DMS114 treated with DMSO at 0.1 percent for 48 hours (cell line): ENCODE results near the gene EPHX1.
"Not testable (repeated sequence)": the region's sequence is repeated elsewhere in the genome, so short reads cannot be mapped to it uniquely, and the experiment has no call there.

Source experiments
- DNase-seq: peaks from one replicate; lab custom pipeline; 2025; ENCODE audit not compliant: unreplicated experiment; lab: John Stamatoyannopoulos, UW

The EPHX1 gene

GRCh38 chr1:225809842-225810578, at the start of gene EPHX1:
Gene EPHX1 (plus strand): TSS chr1:225810124. CDS start chr1:225828730, 18,606 bp downstream.
- DNase-seq = peak; percentile 82

GRCh38 chr1:225760531-225760930, 49.4 kb upstream of the EPHX1 start:
- no peak for DNase-seq

GRCh38 chr1:225761395-225761794, 48.5 kb upstream of the EPHX1 start:
- not testable (repeated sequence) for DNase-seq

DNA sequence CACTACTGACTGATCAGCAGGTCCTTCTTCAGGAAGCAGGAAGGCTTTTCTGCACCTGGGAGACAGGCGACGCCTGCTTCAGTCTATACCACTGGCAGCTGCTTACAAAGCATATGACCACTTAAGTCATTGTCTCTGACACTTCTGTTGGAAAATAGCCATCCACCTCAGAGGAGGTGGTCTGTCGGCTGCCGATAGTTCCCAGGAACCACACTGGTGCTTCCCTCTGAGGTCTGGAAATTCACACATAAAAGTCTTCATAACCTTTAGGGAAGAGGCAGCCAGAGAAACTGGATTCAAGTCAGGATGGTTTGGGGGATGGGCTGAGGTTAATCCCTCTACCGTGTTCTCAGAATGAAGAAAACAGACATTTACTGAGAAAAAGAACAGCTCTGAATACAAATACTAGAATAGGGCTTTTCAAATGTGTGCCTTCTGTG, 47.9 kb upstream of the EPHX1 start:
- DNase-seq = no peak

GRCh38 chr1:225762444-225762843, 47.5 kb upstream of the EPHX1 start:
- no peak for DNase-seq

- DNase-seq = no peak
Observed at GRCh38 chr1:225763716-225764548, 46.0 kb upstream of the EPHX1 start.

GRCh38 chr1:225765982-225766674, 43.8 kb upstream of the EPHX1 start:
- no peak for DNase-seq

DNA sequence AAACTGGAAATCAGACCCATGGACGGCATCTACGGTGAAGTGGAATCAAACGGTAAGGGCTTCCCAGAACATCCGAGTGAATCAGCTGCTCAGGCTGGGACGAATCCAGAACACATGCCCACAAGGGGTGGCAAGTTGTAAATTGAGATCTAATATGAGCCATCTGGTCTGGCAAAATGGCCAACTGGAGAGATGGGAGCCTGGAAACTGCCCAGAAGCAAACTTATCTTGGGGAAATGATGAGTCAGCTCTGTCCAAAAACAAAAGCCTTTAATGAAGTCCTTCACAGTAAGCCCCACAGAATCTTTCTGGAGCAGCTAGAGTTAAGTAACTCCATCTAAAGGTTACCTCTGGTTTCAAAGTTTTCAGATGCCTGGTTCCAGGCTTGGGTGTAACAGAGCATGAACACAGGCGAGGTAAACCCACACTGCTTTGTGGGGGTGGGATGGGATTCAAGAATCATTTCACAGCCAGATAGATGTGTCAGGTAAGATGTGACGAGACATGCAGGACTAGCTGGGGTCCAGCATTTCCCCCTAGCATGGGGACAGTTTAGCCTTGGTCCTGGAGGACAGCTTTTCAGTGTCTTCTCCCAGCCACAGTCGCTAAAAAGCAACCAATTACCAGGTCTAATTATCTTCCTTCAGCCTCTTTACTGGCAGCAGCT, 42.8 kb upstream of the EPHX1 start:
- no peak for DNase-seq

GRCh38 chr1:225767634-225768540, 42.0 kb upstream of the EPHX1 start:
- no peak for DNase-seq

DNA sequence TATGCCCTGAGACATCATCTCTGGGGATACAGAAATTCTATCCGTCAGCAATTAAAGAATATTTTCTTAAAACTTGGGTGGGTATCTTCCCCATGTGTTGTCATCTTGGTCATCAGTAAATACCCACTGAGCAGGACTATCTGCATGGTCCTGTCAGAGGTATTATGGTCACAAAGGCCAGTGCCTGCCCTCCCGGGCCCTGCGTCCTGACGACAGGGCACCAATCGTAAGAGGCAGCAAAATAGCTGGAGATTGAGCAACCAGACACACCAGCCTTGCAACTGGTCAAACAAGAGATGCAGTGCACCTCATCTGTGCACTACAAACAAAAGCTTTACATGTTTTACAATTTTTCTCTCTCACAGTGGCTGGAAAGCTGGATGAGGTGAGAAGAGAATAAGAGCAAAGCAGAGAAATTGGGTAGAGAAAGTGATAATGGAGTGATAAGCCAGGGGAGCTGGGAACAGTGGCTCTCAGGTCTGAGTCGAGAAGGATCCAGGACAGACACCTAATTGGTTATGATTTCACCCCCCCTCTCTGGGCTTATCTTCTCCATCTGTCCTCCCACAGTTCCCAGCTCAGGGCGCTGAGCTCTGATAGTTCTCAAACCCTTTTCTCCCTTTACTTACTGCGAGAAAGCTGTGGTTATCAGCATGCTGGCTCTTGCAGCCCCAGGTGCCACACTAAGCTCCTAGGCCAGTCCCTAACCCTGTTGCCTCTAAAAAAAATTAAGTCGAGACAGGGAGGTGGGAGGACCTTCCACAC, 41.1 kb upstream of the EPHX1 start:
- DNase-seq = no peak

DNA sequence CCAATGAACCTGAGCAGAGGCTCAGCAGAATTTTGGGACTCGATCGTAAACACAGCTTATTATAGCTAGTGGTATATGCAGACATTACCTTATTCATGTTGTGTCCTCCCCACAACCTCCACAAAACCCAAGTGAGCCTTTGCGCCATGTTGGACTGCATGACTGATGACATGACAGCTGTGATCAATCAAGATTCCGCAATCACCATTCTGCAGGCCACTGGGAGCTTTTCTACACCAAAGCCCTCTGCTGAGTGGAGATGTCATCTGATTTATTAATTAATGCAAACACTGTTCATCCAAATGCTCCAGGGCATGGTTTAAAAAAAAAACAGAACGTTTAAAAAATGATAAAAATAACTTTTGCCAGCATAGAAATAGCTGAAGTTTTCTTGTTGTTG, 40.2 kb upstream of the EPHX1 start:
- no peak for DNase-seq

- DNase-seq = no peak
Observed at GRCh38 chr1:225770561-225771248, 39.2 kb upstream of the EPHX1 start.

DNA sequence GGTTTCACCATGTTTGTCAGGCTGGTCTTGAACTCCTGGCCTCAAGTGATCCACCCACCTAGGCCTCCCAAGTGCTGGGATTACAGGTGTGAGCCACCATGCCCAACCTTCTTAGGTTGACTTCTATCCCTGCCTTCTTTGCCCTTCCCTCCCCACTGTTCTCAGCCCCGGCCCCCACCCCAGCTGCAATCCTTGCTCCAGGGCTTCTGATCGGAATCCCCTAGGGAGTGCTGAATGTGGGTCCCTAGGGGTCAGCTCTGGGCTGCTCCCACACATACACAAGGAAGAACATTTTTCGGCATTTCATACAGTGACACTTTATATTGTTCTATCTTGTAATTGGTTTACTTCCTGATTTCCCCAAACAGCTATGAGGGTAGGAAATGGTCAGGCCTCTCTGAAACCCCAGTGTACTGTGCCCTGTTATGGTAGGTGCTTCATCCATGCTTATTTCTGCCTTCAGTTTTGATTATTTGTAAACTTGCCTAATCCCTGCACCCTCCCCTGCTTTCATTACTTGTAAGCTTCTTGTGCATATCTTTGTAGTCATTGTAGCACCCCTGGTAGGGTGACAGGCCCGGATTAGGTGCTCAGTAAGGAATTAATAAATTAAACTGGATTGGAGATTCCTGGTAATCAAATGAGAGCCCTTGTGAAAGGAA, 38.1 kb upstream of the EPHX1 start:
- no peak for DNase-seq

GRCh38 chr1:225772323-225772768, 37.6 kb upstream of the EPHX1 start:
- peak; percentile 75 for DNase-seq

- DNase-seq = no peak
Observed at GRCh38 chr1:225772848-225773247, 37.1 kb upstream of the EPHX1 start.

GRCh38 chr1:225774281-225775147, 35.4 kb upstream of the EPHX1 start:
- no peak for DNase-seq

DNA sequence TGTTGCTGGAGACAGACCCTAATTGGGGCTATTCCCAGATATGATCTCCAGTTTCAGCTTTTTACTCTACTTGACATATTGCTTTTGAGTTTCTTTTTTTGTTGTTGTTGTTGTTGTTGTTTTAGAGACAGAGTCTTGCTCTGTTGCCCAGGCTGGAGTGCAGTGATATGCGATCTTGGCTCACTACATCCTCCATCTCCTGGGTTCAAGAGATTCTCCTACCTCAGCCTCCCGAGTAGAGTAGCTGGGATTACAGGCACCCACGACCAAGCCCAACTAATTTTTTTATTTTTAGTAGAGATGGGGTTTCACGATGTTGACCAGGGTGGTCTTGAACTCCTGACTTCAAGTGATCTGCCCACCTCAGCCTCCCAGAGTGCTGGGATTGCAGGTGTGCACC, 33.6 kb upstream of the EPHX1 start:
- no peak for DNase-seq
